K562 (cell line): Measurements from ENCODE around the gene IL18RAP. TPM values are rescaled to one million over a fixed set of nuclear protein-coding genes. Genes with fewer than 3 reads are reported as not detected.

Experiments used
- ATAC-seq: fragments of 200-7000 bp; cut with Tn5 transposase; 3 replicates; pipeline ENCODE4 v1.9.1; 2020; ENCODE audit warnings: moderate library complexity
- BruUV-seq: library from RNA; stranded (reverse); fragments of 400-500 nt; replicated peaks from 2 replicates; lab custom pipeline; 2021; lab: Mats Ljungman, UMichigan
- CTCF ChIA-PET: fragments of 300-600 bp; formaldehyde crosslinking; extraction: SDS; loops from one replicate; lab custom pipeline; 2021; ENCODE audit warnings: low intra/inter-chr PET ratio; lab: Yijun Ruan, JAX
- POLR2A ChIA-PET: fragments of 300-600, 350-650 bp; sonication (Branson Sonifier 250); formaldehyde crosslinking; extraction: SDS; loops from one replicate; lab custom pipeline; 2021; ENCODE audit warnings: antibody characterized with exemption, inconsistent platforms; lab: Yijun Ruan, JAX
- DNase-seq, 4 experiments: peaks; one replicate each; pipeline versions ENCODE4 v3.0.0 to v3.0.0-alpha.2; 2011 to 2018; ENCODE audit warnings: low spot score in 3 of 4, mixed read lengths in 3 of 4; ENCODE audit errors: extremely low read depth in 1 of 4
- FAIRE-seq: peaks from 2 replicates; lab custom pipeline; 2011; peaks lifted over from hg19 to GRCh38; lab: Jason Lieb, UNC
- H2AFZ ChIP-seq: 2 replicates; pipeline ENCODE4 v1.6.0; 2011; ENCODE audit warnings: low read depth, low read length, control low read depth, inconsistent platforms
- H3K27ac ChIP-seq: fragments of 200-600 bp; 3 replicates; pipeline ENCODE4 v1.8.0; 2011; ENCODE audit warnings: low read depth, mild to moderate bottlenecking, control low read depth, inconsistent platforms, low read length, moderate library complexity, mixed read lengths; ENCODE audit errors: extremely low read depth
- H3K27me3 ChIP-seq, 2 experiments: fragments of 300-600 bp in 1 of 2; 2 replicates in 1 of 2; 3 replicates in 1 of 2; pipeline versions ENCODE4 v1.6.0 to v1.8.0; 2011; ENCODE audit warnings: inconsistent platforms in 2 of 2, low read length in 2 of 2, mild to moderate bottlenecking in 1 of 2, mixed read lengths in 1 of 2, moderate library complexity in 1 of 2; ENCODE audit not compliant: control insufficient read depth in 2 of 2, insufficient read depth in 2 of 2
- H3K36me3 ChIP-seq: fragments of 300-600 bp; 3 replicates; pipeline ENCODE4 v1.8.0; 2011; ENCODE audit warnings: mild to moderate bottlenecking, low read length, inconsistent platforms; ENCODE audit not compliant: control insufficient read depth, insufficient read depth
- H3K4me1 ChIP-seq, 2 experiments: fragments of 200-600 bp in 1 of 2; replicated peaks in 1 of 2; 2 replicates in 1 of 2; 3 replicates in 1 of 2; pipeline versions ENCODE4 v1.5.1 to v1.8.0; 2011; ENCODE audit warnings: inconsistent platforms in 2 of 2, low read length in 2 of 2, mild to moderate bottlenecking in 1 of 2, mixed read lengths in 1 of 2, moderate library complexity in 1 of 2; ENCODE audit not compliant: control insufficient read depth in 2 of 2, insufficient read depth in 2 of 2
- H3K4me2 ChIP-seq: 2 replicates; pipeline ENCODE4 v1.6.1; 2011; ENCODE audit warnings: low read length, control low read depth, inconsistent platforms, mixed read lengths; ENCODE audit not compliant: insufficient read depth
- H3K4me3 ChIP-seq: fragments of 200-600 bp; sonication (generic), shearing (Covaris generic); 2 replicates; pipeline ENCODE4 v1.5.1; 2016; ENCODE audit warnings: control low read depth, inconsistent platforms
- H3K79me2 ChIP-seq: fragments of 200-600 bp; 3 replicates; pipeline ENCODE4 v1.8.0; 2011; ENCODE audit warnings: low read length, inconsistent platforms; ENCODE audit not compliant: control insufficient read depth, insufficient read depth
- H3K9ac ChIP-seq, 2 experiments: 2 replicates each; pipeline versions ENCODE4 v1.6.0 to v1.6.1; 2011; ENCODE audit warnings: low read depth in 2 of 2, low read length in 2 of 2, control low read depth in 1 of 2, inconsistent platforms in 1 of 2, mild to moderate bottlenecking in 1 of 2, mixed read lengths in 1 of 2; ENCODE audit not compliant: insufficient read depth in 1 of 2
- H3K9me1 ChIP-seq: one replicate; pipeline ENCODE4 v1.6.0; 2011; ENCODE audit warnings: inconsistent platforms, mild to moderate bottlenecking, low read length, moderate library complexity; ENCODE audit not compliant: control insufficient read depth, insufficient read depth
- H3K9me3 ChIP-seq: replicated peaks from 2 replicates; pipeline ENCODE4 v1.5.1; 2011; ENCODE audit warnings: low read depth, low read length, inconsistent platforms; ENCODE audit not compliant: control insufficient read depth, insufficient read depth
- H4K20me1 ChIP-seq: replicated peaks from 2 replicates; pipeline ENCODE4 v1.6.1; 2011; ENCODE audit warnings: low read length, inconsistent platforms, mixed read lengths; ENCODE audit not compliant: control insufficient read depth, insufficient read depth
- ATF2 ChIP-seq: sonication (generic); formaldehyde crosslinking; IDR thresholded peaks from 2 replicates; pipeline ENCODE4 v1.8.1; 2022; ENCODE audit warnings: missing genetic modification reagents
- BDP1 ChIP-seq: IDR thresholded peaks from 3 replicates; pipeline ENCODE4 v1.6.1; 2011; ENCODE audit not compliant: insufficient read length, insufficient read depth
- E2F8 ChIP-seq: fragments of 450-650 bp; IDR thresholded peaks from 2 replicates; pipeline ENCODE4 v1.7.1; 2018; ENCODE audit warnings: mild to moderate bottlenecking, low read depth; ENCODE audit not compliant: partially characterized antibody
- EHMT2 ChIP-seq: fragments of 450-650 bp; IDR thresholded peaks from 2 replicates; pipeline ENCODE4 v1.6.1; 2018; ENCODE audit warnings: antibody characterized with exemption
- PREB ChIP-seq: sonication (generic); formaldehyde crosslinking; IDR thresholded peaks from 2 replicates; pipeline ENCODE4 v1.8.1; 2023; ENCODE audit warnings: mild to moderate bottlenecking, missing genetic modification reagents
- RCOR1 ChIP-seq, 2 experiments: IDR thresholded peaks; 2 replicates each; pipeline ENCODE4 v1.6.1; 2012; ENCODE audit warnings: low read depth in 2 of 2, low read length in 2 of 2, borderline replicate concordance in 1 of 2, improper control_type of control experiment in 1 of 2
- SMARCA5 ChIP-seq: fragments of 450-650 bp; IDR thresholded peaks from 2 replicates; pipeline ENCODE4 v1.6.1; 2016
- TEAD1 ChIP-seq, 2 experiments: fragments of 450-650 bp in 1 of 2; sonication (generic) in 1 of 2; formaldehyde crosslinking; IDR thresholded peaks; 2 replicates each; pipeline versions ENCODE4 v1.4.0 to v1.8.0; 2020 to 2022; ENCODE audit warnings: mild to moderate bottlenecking in 2 of 2, missing genetic modification reagents in 1 of 2
- ZFPM2 ChIP-seq: fragments of 250-450 bp; sonication (Bioruptor Pico); IDR thresholded peaks from 2 replicates; pipeline ENCODE4 v1.5.1; 2022; ENCODE audit warnings: mild to moderate bottlenecking
- ZNF445 ChIP-seq: fragments of 250-450 bp; sonication (Bioruptor Pico); IDR thresholded peaks from 2 replicates; pipeline ENCODE4 v1.4.0; 2020; ENCODE audit warnings: low read depth, mild to moderate bottlenecking, moderate library complexity
- ZNF644 ChIP-seq: fragments of 200-800 bp; sonication (Bioruptor generic); IDR thresholded peaks from 2 replicates; pipeline ENCODE4 v1.6.1; 2016; ENCODE audit warnings: low read depth, missing genetic modification characterization, missing compliant biosample characterization
- WGBS: fragments of 100-300 bp; shearing (Covaris generic); methylation state at CpG from one replicate; pipeline ENCODE4 v1.1.6; 2016; ENCODE audit warnings: low coverage, mixed read lengths; ENCODE audit not compliant: insufficient coverage; ENCODE audit errors: missing lambda C conversion rate; 5-methylcytosine and 5-hydroxymethylcytosine counted together
- in situ Hi-C: fragments of 300-500 bp; cut with MboI; formaldehyde crosslinking; loops from 4 replicates; pipeline ENCODE4 v1.15.0; 2018; ENCODE audit warnings: inconsistent platforms, mixed read lengths
- intact Hi-C: fragments of 100-400 bp; cut with micrococcal nuclease; formaldehyde crosslinking; loops from 2 replicates; pipeline ENCODE4 v1.14.2; 2022
- polyA plus RNA-seq, 8 experiments: library from polyadenylated mRNA; depleted of rRNA in 4 of 8; stranded (reverse) in 5 of 8; unstranded in 3 of 8; fragments of >200 nt; fragmentation: Nextera tagmentation in 2 of 8; fragmentation: Illumina TruSeq in 1 of 8; extraction: Ambion mirVana in 2 of 8; extraction: Trizol in 1 of 8; gene quantifications; 2 replicates each; pipeline versions ENCODE4 v1.2.1 to v1.2.3, GENCODE V29; 2011 to 2014; ENCODE audit warnings: inconsistent platforms in 1 of 8, missing spikeins in 1 of 8
- total RNA-seq, 7 experiments: library from RNA; depleted of rRNA in 6 of 7; stranded (reverse); fragments of >200 nt in 6 of 7; fragmentation: Illumina TruSeq in 2 of 7; extraction: Trizol in 2 of 7; gene quantifications; 2 replicates each; pipeline versions ENCODE4 v1.2.1 to v1.2.3, GENCODE V29; 2011 to 2021; ENCODE audit warnings: low replicate concordance in 1 of 7

IL18RAP gene
- total and polyA plus RNA-seq, 9 of the 15 experiments (the other 6 are each of a cell fraction or from before 2014, with no cell fraction given), result 1.1 to 20.5 (median 5.8) TPM

- CTCF ChIA-PET, result no interaction called here
- intact Hi-C loops, result no loop called here
Measured at GRCh38 chr2:102376052-102376591, 46.8 kb upstream of the IL18RAP start.

More at GRCh38 chr2:102376052-102376591, 46.8 kb upstream of the IL18RAP start:
- ATAC-seq (no peak), FAIRE-seq (no peak), DNase-seq (no peak)
- POLR2A ChIA-PET, result no interaction called here
- TF ChIP-seq SMARCA5, result no peak
- TF ChIP-seq ZFPM2 (CRISPR knock-in tag), result no peak
- no peak for TF ChIP-seq TEAD1 (CRISPR knock-in tag; IDR thresholded peaks at IDR 0.05)
- no peak for TF ChIP-seq PREB (CRISPR knock-in tag)
- no peak for TF ChIP-seq RCOR1 (IDR thresholded peaks at IDR 0.05; ENCODE audit: borderline replicate concordance in 1 of 2, low read depth in 2 of 2, low read length in 2 of 2)
- no peak for TF ChIP-seq EHMT2
- no peak for TF ChIP-seq ZNF445 (CRISPR knock-in tag)
- TF ChIP-seq E2F8, result no peak
- TF ChIP-seq BDP1, result no peak
- no peak for TF ChIP-seq ZNF644 (tag)
- no peak for TF ChIP-seq ATF2
- Histone ChIP-seq H3K4me2 (no peak overlapping the region), H4K20me1 (no peaks in the 10 kb centered on the region), H3K79me2 (no peaks in the 10 kb centered on the region), H3K4me1 (no peaks in the 10 kb centered on the region), H3K27me3 (peaks cover 0 to 2% of the 10 kb centered on the region in 2 experiments; a peak in 1 of 5 replicates), H3K9me3 (no peaks in the 10 kb centered on the region), H3K9ac (no peak overlapping the region), H3K36me3 (no peaks in the 10 kb centered on the region), H3K27ac (no peak overlapping the region), H2AFZ (no peak overlapping the region), H3K9me1 (no peaks in the 10 kb centered on the region), H3K4me3 (no peak overlapping the region)
- in situ Hi-C loops, result no loop called here
- BruUV-seq, result no TSS peak
- WGBS, result 0% methylated on average over 1 of the region's 1 CpG
